Prostate gland (tissue), 2 donors: ENCODE results near the gene SH3GLB2. TPM values are rescaled to one million over a fixed set of nuclear protein-coding genes. Genes with fewer than 3 reads are reported as not detected.

Source experiments
- DNase-seq: peaks from one replicate; pipeline ENCODE4 v3.0.0-alpha.2; 2019; ENCODE audit warnings: low spot score
- H3K27ac ChIP-seq, 2 donors: fragments of 200-600 bp; sonication (generic); 2 replicates each; pipeline ENCODE4 v1.5.1; 2017 to 2019
- H3K27me3 ChIP-seq: fragments of 200-600 bp; sonication (generic); replicated peaks from 2 replicates; pipeline ENCODE4 v1.5.1; 2019; ENCODE audit not compliant: insufficient read depth
- H3K36me3 ChIP-seq, 2 donors: fragments of 200-600 bp; sonication (generic); 1 replicate in 1 of 2; 2 replicates in 1 of 2; pipeline versions ENCODE4 v1.5.1 to v1.8.1; 2017 to 2019
- H3K4me1 ChIP-seq: fragments of 200-600 bp; sonication (generic); replicated peaks from 2 replicates; pipeline ENCODE4 v1.5.1; 2019
- H3K4me3 ChIP-seq, 2 donors: fragments of 200-600 bp; sonication (generic); 2 replicates each; pipeline ENCODE4 v1.5.1; 2017 to 2019
- H3K9me3 ChIP-seq: fragments of 200-600 bp; sonication (generic); 2 replicates; pipeline ENCODE4 v1.5.1; 2017
- CTCF ChIP-seq, 4 experiments: fragments of 200-600 bp in 2 of 4; fragments of 450-650 bp in 2 of 4; sonication (generic) in 2 of 4; IDR thresholded peaks; 1 replicate in 3 of 4; 2 replicates in 1 of 4; pipeline ENCODE4 v1.5.1; 2016 to 2019; ENCODE audit warnings: antibody characterized with exemption in 4 of 4, mild to moderate bottlenecking in 2 of 4, moderate library complexity in 2 of 4
- POLR2A ChIP-seq: fragments of 450-650 bp; IDR thresholded peaks from one replicate; pipeline ENCODE4 v1.6.1; 2016; ENCODE audit warnings: antibody characterized with exemption, mild to moderate bottlenecking
- POLR2AphosphoS5 ChIP-seq: sonication (generic); formaldehyde crosslinking; IDR thresholded peaks from one replicate; pipeline ENCODE4 v1.6.1; 2017; ENCODE audit warnings: antibody characterized with exemption
- WGBS: methylation state at CpG from one replicate; pipeline ENCODE4 v1.1.5; 2018; 5-methylcytosine and 5-hydroxymethylcytosine counted together
- intact Hi-C: fragments of 100-400 bp; cut with DNase I; formaldehyde crosslinking; loops from one replicate; pipeline ENCODE4 v1.14.2; 2022
- total RNA-seq, 2 donors: library from RNA; depleted of rRNA; stranded (reverse); fragments of >200 nt; gene quantifications; one replicate each; pipeline ENCODE4 v1.1.0, GENCODE V29; 2016

Gene SH3GLB2
- total RNA-seq, 2 donors from 2014 or later: 113 to 178 TPM

GRCh38 chr9:129021091-129021490 is 7.0 kb downstream of the SH3GLB2 start:
- H3K4me3 ChIP-seq: no peak overlapping the region
- H3K27me3 ChIP-seq: no peaks in the 10 kb centered on the region
- peaks cover 3% of the 10 kb centered on the region for H3K4me1 ChIP-seq
- H3K9me3 ChIP-seq: no peaks in the 10 kb centered on the region
- 80% methylated on average over 8 of the region's 8 CpGs for WGBS
- no peaks in the 10 kb centered on the region for H3K36me3 ChIP-seq
- no peak for DNase-seq
- no peak overlapping the region for H3K27ac ChIP-seq
- TF ChIP-seq POLR2AphosphoS5 (no peak), CTCF (IDR thresholded peaks at IDR 0.05) (no peak), POLR2A (no peak)
- intact Hi-C loops: no loop called here

GRCh38 chr9:129014608-129015007 is 13.5 kb downstream of the SH3GLB2 start:
- Histone ChIP-seq H3K4me3 (no peak overlapping the region), H3K4me1 (no peaks in the 10 kb centered on the region), H3K27me3 (no peaks in the 10 kb centered on the region), H3K36me3 (peaks cover 0 to 27% of the 10 kb centered on the region in 2 donors), H3K27ac (no peak overlapping the region), H3K9me3 (no peaks in the 10 kb centered on the region)
- TF ChIP-seq POLR2A (no peak), CTCF (IDR thresholded peaks at IDR 0.05) (no peak), POLR2AphosphoS5 (no peak)
- DNase-seq: no peak
- intact Hi-C loops: no loop called here
- 82% methylated on average over 8 of the region's 8 CpGs for WGBS

GRCh38 chr9:129014124-129014523 is 14.0 kb downstream of the SH3GLB2 start:
- TF ChIP-seq POLR2A (no peak), CTCF (IDR thresholded peaks at IDR 0.05) (no peak), POLR2AphosphoS5 (no peak)
- Histone ChIP-seq H3K9me3 (no peaks in the 10 kb centered on the region), H3K4me1 (no peaks in the 10 kb centered on the region), H3K36me3 (peaks cover 0 to 27% of the 10 kb centered on the region in 2 donors), H3K4me3 (no peak overlapping the region), H3K27me3 (no peaks in the 10 kb centered on the region), H3K27ac (no peak overlapping the region)
- intact Hi-C loops: no loop called here
- no peak for DNase-seq
- WGBS: 95% methylated on average over 11 of the region's 11 CpGs

- DNase-seq: no peak
- Histone ChIP-seq H3K9me3 (no peaks in the 10 kb centered on the region), H3K36me3 (peaks cover 0 to 27% of the 10 kb centered on the region in 2 donors), H3K4me1 (no peaks in the 10 kb centered on the region), H3K4me3 (no peak overlapping the region), H3K27ac (no peak overlapping the region), H3K27me3 (no peaks in the 10 kb centered on the region)
- 91% methylated on average over 8 of the region's 11 CpGs for WGBS
- TF ChIP-seq CTCF (IDR thresholded peaks at IDR 0.05): no peak
- no peak for TF ChIP-seq POLR2AphosphoS5
- no peak for TF ChIP-seq POLR2A
- intact Hi-C loops: no loop called here
Observed at GRCh38 chr9:129013674-129014073, 14.5 kb downstream of the SH3GLB2 start.

GRCh38 chr9:129012893-129013448 is 15.2 kb downstream of the SH3GLB2 start:
- no peaks in the 10 kb centered on the region for H3K27me3 ChIP-seq
- 87% methylated on average over 16 of the region's 16 CpGs for WGBS
- no peak for DNase-seq
- H3K4me3 ChIP-seq: no peak overlapping the region
- no peaks in the 10 kb centered on the region for H3K9me3 ChIP-seq
- peaks cover 0 to 27% of the 10 kb centered on the region in 2 donors for H3K36me3 ChIP-seq
- TF ChIP-seq POLR2A (no peak), CTCF (IDR thresholded peaks at IDR 0.05) (no peak), POLR2AphosphoS5 (no peak)
- intact Hi-C loops: no loop called here
- H3K27ac ChIP-seq: no peak overlapping the region
- no peaks in the 10 kb centered on the region for H3K4me1 ChIP-seq
